Stimulated activated CD8-positive, alpha-beta memory T cell treated with anti-CD3 and anti-CD28 coated beads, Interleukin-4, amount 100 ng/mL, for 1 hour (primary cell): ENCODE measurements around the gene TOM1L2.
A peak's percentile ranks its signal among the peaks of the same experiment; 100 is the strongest.

Source experiments
- DNase-seq, 2 donors: peaks; one replicate each; pipeline ENCODE4 v3.0.0-alpha.2; 2020; ENCODE audit warnings: low read depth in 2 of 2, low spot score in 1 of 2

Gene TOM1L2

DNA sequence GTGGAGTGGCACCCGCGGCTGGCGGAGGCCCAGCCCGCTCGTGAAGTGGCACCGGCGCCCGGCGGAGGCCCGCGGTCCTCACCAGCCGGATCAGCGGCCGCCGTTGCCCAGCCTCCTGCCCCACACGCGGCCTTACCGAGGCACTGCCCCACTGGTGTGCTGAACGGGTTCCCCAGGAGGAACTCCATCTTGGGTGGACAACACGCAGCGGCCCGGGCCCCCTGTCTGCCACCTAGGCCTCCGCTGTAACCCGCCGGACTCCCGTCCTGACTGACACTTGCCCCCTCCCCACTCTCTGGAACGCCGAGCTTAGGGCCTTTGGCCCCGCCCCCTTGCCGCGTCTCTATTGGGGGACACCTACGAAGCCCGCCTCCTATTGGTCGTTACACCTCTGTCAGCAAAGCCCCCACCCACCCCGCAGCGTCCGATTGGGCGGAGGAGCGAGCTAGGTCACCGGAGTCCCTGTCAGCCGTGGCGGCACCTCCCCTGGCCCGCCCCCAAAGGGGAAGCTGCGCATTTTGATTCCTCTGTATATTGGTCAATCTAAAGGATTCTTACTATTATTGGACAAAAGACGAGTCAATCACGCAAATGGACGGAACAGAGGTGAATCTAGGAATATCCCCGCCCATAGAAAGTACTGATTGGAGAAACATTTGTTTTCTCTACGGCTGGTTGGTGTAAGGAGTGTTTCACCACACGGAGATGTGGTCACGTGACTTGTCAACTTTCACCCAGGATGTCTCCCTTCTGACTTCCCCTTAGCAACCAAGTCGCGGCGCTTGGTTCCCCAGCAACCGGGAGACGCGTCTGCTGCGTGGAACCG lies at the start of gene TOM1L2, which contains the start of gene DRC3:
TOM1L2 (minus strand) TSS at position 275 of the 826 bp plus-strand sequence; CDS start at position 188, 87 bp downstream.
DRC3 (plus strand) TSS at position 737 of the 826 bp plus-strand sequence. CDS start 4,737 bp downstream, outside the sequence.
- DNase-seq, result peak; percentile 98 to 100

GRCh38 chr17:18021372-18021771 lies 49.2 kb upstream of the TOM1L2 start:
- DNase-seq, result no peak

GRCh38 chr17:18020971-18021370 lies 48.8 kb upstream of the TOM1L2 start:
- DNase-seq, result no peak

- no peak for DNase-seq
Observed at GRCh38 chr17:18019838-18020154, 47.6 kb upstream of the TOM1L2 start.

DNA sequence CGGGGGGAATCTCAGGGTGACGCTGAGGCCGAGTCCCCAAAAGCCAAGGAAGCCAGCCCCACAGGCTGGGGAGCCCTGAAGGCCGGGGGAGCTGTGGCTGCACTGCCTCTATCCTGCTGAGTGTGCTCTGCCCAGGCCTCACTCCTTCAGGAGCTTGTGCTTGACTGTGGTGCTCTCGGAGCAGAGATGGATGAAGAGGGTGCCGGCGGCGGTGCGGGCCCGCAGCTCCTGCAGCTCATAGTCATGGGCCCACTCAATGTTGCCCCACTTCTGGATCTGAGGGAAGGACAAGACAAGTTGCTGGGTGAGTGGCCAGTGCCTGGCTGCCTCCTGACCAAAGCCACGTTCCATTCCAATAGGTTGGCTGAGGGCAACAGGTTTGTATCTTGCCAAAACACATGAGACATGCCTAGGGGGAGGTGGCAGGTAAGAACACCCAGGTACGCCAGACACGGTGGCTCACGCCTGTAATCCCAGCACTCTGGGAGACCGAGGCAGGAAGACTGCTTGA lies 46.3 kb upstream of the TOM1L2 start:
- DNase-seq, result no peak

DNA sequence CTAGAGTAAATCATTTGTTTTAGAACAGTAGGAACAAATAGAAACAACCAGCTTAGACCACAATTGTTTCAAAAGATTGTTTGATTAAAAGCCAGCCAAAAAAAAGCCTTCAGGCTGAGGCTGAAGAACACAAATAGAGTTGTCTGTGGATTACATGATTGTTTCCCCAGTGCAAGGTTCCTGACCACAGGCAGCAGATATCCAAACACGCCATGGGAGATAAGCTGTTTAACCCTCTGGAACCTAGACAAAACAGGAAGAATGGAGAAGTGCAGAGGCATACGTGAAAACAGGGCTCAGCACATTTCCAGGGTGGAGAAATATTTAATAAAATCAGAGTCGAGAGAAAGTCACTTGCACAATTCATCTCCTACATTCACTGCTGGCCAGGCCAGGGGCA lies 45.8 kb upstream of the TOM1L2 start:
- DNase-seq, result no peak

DNA sequence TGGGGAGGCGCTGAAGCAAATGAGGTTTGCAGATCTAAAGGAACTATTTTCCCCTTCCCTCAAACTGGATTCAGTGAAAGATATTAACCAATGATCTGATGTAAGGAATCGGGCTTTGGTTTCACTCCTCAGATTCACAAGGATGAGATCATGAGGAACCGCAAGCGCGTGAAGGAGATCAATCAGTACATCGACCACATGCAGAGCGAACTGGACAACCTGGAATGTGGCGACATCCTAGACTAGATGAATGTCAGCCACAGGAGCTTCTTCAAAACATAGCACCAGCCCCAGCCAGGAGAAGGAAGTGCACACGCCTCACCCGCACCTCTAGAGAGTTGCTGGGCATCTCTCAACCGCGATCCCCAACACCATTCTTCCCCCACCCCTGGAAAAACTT lies 44.2 kb upstream of the TOM1L2 start:
- DNase-seq, result no peak

GRCh38 chr17:18015593-18015992 lies 43.4 kb upstream of the TOM1L2 start:
- no peak for DNase-seq

GRCh38 chr17:18014006-18014405 lies 41.8 kb upstream of the TOM1L2 start:
- DNase-seq, result no peak

DNA sequence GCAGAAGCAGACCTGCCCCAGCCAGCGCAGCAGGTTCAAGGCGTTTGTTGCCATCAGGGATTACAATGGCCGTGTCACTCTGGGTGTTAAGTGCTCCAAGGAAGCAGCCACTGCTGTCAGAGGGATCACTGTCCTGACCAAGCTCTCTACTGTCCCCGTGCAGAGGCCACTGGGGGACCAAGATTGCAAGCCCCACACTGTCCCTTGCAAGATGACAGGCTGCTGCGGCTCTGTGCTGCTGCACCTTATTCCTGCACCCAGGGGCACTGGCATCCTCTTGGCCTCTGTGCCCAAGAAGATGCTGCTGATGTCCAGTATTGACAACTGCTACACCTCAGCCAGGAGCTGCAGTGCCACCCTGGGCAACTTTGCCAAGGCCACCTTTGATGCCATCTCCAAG lies 39.1 kb upstream of the TOM1L2 start:
- no peak for DNase-seq

DNA sequence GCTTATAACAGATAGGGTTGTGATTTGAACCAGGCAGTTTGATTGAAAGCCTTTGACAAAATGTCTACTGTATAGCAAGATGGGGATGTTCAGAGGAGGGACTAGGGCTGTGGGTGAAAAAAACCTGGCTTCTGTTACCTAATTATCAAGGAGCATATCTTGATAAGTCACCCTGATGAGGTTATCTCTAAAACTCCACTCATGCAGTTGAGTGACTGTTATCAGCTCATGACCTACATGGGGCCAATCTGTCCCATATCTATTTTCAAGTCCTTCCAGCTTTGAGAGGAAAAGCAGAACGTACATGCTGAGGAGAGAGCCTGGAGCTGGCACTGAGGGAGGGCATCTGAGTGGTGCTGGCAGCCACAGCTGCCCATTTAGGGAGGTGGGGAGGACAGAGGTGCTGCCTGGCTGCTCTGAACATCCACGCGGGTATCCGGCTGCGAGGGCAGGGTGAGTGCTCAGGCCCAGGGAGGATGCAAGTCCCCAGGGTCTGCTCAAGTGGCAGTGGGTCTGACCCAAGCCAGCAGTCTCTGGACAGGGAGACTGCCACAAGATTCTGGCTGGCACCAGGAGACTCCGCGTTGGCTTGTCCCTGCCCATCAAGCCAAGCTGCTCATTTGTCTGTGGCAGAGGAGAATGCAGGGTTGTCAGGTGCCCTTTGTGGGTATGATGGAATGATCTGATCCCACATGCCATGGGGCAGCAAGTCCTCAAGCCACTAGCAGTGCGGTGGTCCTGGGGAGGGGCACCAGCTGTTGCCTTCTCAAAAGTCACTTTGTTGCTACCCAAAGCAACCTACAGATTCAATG lies 37.6 kb upstream of the TOM1L2 start:
- DNase-seq, result no peak

- DNase-seq, result no peak
Observed at GRCh38 chr17:18008496-18009268, 36.5 kb upstream of the TOM1L2 start.

DNA sequence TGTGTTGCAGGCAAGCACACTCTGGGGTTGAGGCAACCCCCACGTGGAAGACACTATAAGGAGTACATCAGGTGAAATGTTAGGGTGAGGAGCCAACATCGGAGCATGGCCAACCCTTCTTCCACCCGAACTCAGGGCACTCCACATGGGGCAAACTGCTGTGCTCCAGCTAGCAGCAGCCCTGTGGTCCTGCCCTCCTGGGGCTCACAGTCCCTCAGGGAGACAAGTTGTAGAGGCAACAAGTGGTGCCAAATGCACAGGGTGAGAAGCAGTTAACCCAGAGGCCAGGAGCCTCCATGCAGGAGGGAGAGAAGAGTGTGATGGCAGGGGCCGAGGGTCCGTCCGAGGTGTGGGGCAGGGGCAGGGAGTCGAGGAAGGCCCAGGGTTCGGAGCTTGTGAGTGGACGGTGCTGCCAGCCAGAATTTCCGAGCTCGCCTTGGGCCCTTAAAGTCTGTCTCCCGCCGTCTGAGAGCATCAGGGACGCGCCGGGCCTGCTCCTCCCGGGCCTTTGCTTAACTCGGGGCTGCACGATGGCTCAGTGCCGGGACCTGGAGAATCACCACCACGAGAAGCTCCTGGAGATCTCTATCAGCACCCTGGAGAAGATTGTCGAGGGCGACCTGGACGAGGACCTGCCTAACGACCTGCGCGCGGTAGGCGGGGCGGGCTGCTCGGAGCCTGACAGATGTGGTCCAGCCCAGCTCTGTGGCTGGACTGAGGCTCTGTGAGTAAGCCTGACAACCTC lies 34.5 kb upstream of the TOM1L2 start:
- no peak for DNase-seq

DNA sequence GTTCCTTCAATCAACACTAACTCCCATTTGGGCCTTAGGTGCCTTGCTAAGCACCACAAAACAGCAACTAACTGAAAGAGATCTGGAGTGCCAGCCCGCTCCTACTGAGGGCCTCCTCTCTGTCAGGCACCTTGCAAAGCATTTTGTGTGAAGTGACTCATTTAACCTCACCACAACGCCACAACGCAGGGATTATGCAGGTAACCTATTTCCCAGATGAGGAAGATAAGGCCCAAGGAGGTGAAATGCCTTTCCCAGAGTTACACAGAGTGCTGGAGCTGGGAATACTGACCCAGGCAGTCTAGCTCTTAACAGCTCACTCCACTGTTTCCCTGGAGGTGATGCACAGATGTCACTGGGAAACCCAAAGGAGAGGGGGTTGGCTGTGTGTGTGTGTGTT lies 33.3 kb upstream of the TOM1L2 start:
- DNase-seq, result no peak

- DNase-seq, result no peak
Observed at GRCh38 chr17:18004884-18005305, 32.7 kb upstream of the TOM1L2 start.

GRCh38 chr17:18004345-18004744 lies 32.1 kb upstream of the TOM1L2 start:
- no peak for DNase-seq

DNA sequence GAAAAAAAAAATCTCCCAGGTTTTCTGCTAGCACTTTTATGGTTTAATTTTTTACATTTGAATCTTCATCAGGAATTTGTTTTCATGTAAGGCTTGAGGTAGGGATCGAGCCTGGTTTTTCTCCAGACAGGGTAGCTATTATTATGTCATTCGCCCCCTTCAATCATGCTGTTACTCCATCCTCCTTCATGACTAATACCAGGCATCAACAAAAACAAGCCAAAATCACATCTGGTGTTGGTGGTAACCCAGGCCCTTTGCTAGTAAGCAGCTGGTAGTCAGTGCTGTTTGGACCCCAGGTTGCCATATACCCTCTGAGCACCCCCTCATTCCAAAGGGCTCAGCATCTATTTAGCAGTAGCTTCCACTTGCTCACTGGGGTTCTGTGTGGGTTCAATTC lies 30.0 kb upstream of the TOM1L2 start:
- DNase-seq, result no peak

- DNase-seq, result no peak
Observed at GRCh38 chr17:18000030-18000408, 27.8 kb upstream of the TOM1L2 start.

DNA sequence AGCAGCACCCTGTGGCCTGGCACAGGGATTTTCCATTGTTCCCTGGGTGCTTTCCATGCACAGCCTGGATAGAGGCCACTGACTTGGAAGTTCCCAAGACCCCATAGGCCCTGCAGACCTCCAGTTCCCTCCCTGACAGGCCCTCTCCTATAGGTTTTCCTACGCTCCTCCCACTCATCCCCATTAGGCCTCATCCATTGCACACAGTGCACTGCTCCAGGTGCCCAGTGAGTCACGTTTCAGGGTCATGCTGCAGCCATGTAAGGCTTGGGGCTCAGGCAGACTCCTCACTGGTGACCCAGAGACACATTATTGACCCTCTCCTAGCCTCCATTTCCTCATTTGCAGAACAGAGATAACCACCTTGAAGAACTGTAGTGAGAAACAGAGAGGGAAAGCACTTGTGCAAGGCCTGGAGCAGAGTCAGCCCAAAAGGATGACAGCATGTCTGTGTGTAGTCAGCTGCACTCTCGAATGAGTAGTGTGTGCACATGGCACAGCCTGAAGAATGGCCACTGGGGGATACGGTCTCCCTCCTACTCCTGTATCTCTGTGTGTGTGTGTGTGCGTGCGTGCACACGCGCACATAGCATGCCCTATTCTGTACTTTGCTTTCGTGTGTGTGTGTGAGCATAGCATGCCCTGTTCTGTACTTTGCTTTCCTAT lies 27.3 kb upstream of the TOM1L2 start:
- DNase-seq, result no peak

- DNase-seq, result no peak
Observed at GRCh38 chr17:17998934-17999333, 26.7 kb upstream of the TOM1L2 start.
